Fibroblast of mammary gland (primary cell): ENCODE measurements around the gene ITPK1.

Experiments used
- DNase-seq: peaks from one replicate; pipeline ENCODE4 v3.0.0-alpha.2; 2010; ENCODE audit warnings: low read depth
- H3K4me3 ChIP-seq: 2 replicates; pipeline ENCODE4 v1.5.1; 2011; ENCODE audit warnings: low read depth, mild to moderate bottlenecking, low read length, moderate library complexity; ENCODE audit not compliant: control insufficient read depth
- TF ChIP-seq, protein P1 (sequence below): conservative IDR thresholded peaks from 2 replicates; pipeline ENCODE4 v1.5.1; 2011; ENCODE audit warnings: low read depth, low read length, inconsistent platforms; ENCODE audit not compliant: control insufficient read depth, insufficient read depth

The ITPK1 gene

DNA sequence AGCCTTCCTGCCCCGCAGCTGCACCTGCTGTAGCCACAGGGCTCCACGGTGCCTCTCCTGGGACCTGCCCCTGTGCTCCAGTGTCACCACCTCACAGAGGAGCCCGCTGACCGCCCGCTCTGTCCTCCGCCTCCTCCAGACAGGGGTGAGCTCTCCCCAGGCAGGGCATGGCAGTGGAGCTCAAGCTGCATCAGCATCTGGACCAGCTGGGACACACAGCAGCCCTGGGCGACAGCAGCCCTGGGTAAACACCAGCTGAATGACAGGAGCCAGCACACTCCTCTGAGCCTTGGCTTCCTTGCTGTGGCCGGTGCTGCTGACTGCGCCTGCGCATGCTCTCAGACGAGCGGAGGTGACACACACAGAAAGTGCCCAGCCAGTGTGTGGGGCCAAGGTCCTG, 170.7 kb downstream of the ITPK1 start:
- TF ChIP-seq, protein P1, sequence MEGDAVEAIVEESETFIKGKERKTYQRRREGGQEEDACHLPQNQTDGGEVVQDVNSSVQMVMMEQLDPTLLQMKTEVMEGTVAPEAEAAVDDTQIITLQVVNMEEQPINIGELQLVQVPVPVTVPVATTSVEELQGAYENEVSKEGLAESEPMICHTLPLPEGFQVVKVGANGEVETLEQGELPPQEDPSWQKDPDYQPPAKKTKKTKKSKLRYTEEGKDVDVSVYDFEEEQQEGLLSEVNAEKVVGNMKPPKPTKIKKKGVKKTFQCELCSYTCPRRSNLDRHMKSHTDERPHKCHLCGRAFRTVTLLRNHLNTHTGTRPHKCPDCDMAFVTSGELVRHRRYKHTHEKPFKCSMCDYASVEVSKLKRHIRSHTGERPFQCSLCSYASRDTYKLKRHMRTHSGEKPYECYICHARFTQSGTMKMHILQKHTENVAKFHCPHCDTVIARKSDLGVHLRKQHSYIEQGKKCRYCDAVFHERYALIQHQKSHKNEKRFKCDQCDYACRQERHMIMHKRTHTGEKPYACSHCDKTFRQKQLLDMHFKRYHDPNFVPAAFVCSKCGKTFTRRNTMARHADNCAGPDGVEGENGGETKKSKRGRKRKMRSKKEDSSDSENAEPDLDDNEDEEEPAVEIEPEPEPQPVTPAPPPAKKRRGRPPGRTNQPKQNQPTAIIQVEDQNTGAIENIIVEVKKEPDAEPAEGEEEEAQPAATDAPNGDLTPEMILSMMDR = no peak
- DNase-seq = no peak
- H3K4me3 ChIP-seq = no peak overlapping the region

DNA sequence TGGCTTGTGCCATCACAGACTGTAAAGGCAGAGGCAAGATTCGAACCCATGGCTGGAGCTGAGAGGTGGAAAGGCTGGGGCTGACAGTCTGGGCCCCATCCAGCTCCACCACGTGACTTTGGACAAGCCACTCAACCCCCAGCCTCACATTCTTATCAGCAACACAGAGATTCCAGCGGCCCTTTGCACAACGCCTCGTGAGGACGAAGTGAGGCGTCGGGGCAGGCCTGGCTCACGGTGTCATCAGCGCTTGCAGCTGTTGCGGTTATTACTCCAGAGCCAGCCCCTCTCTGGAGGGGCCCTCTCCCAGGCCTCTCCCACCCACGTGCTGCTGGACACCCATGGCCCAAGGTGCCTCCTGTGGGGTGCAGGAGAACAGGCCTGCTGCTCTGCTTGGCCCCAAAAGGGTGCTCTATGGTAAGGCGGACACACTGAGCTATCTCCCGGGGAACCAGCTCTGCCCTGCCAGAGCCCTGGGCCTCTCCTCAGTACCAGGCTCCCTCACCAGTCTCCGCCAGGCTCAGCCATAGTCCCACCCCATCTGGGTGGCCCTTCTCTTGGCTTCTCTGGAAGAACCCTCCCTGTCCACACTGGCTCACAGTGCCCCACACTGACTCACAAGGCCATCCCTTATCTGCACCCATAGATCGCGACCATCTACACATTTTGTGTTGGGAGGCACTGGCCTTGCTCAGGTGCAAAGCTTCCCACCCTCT, 171.7 kb downstream of the ITPK1 start:
- TF ChIP-seq, protein P1 = no peak

DNA sequence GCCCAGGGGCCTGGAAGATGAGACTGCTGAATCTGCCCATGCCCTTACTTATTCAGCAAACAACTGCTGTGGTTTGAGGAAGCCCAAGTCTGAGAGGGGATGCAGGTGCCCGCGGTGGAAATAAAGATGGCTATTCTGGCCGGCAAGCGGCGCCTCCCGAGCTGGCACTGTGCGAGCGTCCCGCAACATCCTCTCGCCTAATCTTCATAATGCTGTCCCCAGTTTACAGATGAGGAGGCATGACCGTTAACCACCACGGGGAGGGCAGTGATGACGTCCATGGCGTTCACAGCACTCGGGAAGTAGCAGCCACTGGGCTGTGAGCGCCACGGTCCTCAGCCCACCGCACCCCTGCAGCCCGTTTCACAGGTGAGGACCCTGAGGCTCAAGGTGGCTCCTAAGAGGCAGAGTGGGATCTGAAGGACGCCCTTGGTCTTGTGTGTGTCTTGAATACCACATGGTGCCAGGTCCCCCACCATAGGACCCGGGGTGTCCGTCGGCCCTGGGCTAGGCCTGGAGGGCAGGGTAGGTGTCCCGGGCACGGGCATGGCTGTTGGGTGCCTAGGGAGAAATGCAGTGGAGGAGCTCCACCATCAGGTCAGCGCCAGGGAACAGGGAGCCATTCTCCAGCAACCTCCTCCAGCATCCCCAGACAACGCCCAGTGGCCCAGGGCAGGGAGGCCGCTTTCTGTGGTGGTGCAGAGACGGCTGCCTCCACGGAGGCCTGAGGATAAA, 172.6 kb downstream of the ITPK1 start:
- no peak overlapping the region for H3K4me3 ChIP-seq
- TF ChIP-seq, protein P1 = no peak

More for the DNA sequence above, 171.7 kb downstream of the ITPK1 start:
- H3K4me3 ChIP-seq = no peak overlapping the region
- no peak for DNase-seq

DNA sequence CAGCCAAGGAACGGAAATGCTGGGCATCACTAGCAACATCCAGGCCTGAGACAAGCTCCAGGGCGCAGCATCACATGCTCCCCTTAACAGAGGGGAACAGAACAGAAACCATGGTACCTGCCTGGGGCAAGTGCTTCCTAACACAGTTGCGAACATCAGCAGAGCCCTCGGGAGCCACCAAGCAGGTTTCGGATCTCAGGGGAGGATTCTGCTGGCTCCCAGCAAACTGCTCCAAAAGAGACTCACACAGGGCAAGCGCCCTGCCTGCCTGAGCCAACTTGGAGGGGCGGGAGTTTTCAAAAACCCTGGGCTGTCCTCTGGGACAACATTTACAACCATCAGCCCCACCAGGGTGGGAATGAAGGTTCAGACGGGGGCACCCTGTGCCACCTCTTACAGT, 173.1 kb downstream of the ITPK1 start:
- no peak overlapping the region for H3K4me3 ChIP-seq
- TF ChIP-seq, protein P1 = no peak
- DNase-seq = no peak

More for the DNA sequence above, 172.6 kb downstream of the ITPK1 start:
- DNase-seq = no peak

DNA sequence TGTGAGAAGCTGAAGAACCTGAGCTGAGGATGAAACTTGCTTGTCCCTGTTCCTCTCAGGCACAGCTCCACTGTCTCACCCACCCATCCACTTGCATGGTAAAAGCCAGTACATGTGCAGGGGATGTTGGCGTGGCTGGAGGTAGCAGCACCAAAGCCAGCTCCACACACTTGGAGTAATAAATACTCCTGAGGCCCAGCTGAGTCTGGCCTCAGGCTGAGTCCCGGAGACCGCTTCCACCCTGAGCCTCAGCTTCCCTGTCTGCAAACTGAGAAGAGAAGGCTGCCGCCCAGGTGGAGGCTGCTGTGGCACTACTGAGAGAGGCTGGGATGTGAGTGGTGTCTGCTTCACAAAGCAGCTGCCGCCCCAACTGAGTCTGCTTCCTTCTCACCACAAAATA, 173.6 kb downstream of the ITPK1 start:
- DNase-seq = no peak
- H3K4me3 ChIP-seq = no peak overlapping the region
- TF ChIP-seq, protein P1 = no peak

DNA sequence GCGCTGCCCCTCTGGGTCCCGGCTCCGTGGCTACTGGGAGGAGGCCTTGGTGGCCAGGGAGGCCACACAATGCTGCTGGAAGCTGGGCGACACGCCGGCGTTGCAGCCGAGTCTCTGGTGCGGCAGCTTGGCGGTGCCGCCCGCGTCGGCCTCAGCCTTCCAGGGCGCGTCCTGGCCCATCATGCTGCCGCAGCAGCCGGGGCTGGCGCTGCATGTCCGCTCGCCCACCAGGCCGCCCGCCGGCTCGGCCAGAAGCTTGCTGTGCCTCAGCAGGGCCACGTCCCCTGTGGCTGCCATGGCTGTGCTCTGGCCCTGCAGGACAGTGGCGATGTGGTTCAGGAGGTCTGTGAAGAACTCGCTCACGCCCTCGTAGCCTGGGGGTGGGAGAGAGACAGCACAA, 174.2 kb downstream of the ITPK1 start:
- no peak for DNase-seq
- TF ChIP-seq, protein P1 = no peak
- no peak overlapping the region for H3K4me3 ChIP-seq

DNA sequence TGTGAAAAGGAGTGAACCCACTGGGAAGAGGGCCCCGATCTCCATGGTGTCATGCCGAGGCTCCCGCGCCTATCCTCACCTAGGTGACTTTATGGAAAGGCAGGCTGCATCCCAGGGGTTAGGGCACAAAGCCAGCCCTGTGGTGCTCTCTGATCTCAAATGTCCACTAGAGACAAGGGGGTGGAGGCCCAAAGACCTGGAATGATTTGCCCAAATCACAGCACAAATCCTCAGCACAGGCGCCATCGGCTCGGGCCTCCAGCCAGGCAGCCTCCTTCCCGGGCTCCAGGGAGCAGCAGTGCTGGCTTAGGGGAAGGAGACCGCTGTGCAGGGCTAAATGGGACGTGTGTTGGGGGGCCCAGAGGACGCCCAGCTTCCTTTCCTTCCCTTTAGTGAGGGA, 175.2 kb downstream of the ITPK1 start:
- TF ChIP-seq, protein P1 = no peak
- H3K4me3 ChIP-seq = no peak overlapping the region
- no peak for DNase-seq
